ENCODE data around the gene BICDL1.

DNA sequence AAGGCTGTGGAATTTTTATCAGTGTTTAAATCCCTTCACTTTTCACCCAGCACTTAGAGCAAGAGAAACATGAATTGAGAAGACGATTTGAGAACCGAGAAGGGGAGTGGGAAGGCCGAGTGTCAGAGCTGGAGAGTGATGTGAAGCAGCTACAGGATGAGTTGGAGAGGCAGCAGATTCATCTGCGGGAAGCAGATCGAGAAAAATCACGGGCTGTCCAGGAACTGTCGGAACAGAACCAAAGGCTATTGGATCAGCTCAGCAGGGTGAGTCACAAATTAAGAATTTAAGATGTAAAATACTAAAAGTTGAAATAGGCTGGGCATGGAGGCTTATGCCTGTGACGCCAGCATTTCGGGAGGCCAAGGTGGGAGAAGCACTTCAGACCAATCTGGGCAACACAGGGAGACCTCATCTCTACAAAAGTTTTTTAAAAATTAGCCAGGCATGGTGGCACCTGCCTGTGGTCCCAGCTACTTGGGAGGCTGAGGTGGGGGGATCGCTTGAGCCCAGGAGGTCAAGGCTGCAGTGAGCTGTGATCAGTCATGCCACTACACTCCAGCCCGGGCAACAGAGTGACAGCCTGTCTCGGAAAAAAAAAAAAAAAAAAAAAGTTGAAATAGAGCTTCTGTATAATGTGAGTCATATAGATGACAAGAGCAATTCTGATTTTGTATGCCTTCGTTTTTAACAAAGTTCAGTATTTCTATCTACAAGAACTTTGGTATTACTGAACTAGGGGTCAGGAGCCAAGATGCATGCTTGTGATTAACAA is 9.6 kb downstream of the BICDL1 start:
- TF ChIP-seq EZH2 (IDR thresholded peaks at IDR 0.05; ENCODE audit: low read length, missing control alignments), result no peak
- TF ChIP-seq, protein P1, sequence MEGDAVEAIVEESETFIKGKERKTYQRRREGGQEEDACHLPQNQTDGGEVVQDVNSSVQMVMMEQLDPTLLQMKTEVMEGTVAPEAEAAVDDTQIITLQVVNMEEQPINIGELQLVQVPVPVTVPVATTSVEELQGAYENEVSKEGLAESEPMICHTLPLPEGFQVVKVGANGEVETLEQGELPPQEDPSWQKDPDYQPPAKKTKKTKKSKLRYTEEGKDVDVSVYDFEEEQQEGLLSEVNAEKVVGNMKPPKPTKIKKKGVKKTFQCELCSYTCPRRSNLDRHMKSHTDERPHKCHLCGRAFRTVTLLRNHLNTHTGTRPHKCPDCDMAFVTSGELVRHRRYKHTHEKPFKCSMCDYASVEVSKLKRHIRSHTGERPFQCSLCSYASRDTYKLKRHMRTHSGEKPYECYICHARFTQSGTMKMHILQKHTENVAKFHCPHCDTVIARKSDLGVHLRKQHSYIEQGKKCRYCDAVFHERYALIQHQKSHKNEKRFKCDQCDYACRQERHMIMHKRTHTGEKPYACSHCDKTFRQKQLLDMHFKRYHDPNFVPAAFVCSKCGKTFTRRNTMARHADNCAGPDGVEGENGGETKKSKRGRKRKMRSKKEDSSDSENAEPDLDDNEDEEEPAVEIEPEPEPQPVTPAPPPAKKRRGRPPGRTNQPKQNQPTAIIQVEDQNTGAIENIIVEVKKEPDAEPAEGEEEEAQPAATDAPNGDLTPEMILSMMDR (conservative IDR thresholded peaks at IDR 0.05 in 1 of 2, IDR thresholded peaks at IDR 0.05 in 1 of 2; ENCODE audit: low read depth in 1 of 2, low read length in 2 of 2), result no peak
